Frontal cortex (tissue), 4 donors: ENCODE results near the gene EFCAB12. TPM values are rescaled to one million over a fixed set of nuclear protein-coding genes. Genes with fewer than 3 reads are reported as not detected.
"Not testable (repeated sequence)": the region's sequence is repeated elsewhere in the genome, so short reads cannot be mapped to it uniquely, and the experiment has no call there.

ENCODE experiments used
- DNase-seq, 2 donors: peaks; one replicate each; pipeline ENCODE4 v3.0.0; 2012; ENCODE audit warnings: low spot score in 2 of 2
- FAIRE-seq: peaks from 2 replicates; lab custom pipeline; 2012; peaks lifted over from hg19 to GRCh38; lab: Jason Lieb, UNC
- total RNA-seq: library from RNA; depleted of rRNA; stranded (reverse); fragments of >200 nt; gene quantifications from one replicate; pipeline ENCODE4 v1.2.3, GENCODE V29; 2014
- donor health status: control.
- donor health status: control.
- donor health status: control.

Gene EFCAB12
- total RNA-seq, 1 donor from 2014 or later: 0.41 TPM

DNA sequence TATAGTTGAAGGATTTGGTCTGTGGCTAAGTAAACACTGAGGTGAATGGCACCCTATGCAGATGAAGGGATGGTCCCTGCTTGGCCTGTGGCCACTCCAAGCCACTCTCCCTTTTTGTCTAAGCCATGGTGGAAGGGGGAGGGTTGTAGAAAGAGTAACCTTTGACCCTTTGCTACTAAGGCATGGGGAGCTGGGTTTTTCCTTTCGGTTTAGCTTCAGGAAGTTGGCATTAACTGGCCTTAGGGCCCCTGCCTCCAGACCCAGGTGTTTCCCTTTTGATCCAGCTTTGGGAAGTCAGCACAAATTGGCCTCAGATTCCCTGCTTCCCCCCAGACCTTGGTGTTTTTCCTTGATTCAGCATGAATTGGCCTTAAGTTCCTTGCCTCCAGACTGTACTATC is 49.5 kb downstream of the EFCAB12 start:
- FAIRE-seq: no peak
- DNase-seq: no peak

DNA sequence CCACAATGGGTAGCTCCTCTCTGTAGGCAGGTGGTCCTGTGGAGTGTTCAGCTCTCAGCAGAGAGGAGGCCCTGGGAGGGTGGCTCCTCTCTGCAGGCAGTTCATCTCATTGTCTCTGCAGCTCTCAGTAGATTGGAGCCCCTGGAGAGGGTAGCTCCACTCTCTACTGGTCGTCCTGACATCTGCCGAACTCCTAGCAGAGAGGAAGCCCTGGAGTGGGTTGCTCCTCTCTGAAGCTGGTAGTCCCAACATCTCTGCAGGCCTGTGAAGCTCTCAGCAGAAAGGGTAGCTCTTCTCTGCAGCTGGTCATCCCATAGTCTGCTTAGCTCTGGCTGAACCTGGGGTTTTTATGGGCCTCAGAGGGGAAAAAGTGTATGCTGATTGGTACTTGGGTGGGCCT is 50.8 kb downstream of the EFCAB12 start:
- DNase-seq (no peak), FAIRE-seq (no peak)

DNA sequence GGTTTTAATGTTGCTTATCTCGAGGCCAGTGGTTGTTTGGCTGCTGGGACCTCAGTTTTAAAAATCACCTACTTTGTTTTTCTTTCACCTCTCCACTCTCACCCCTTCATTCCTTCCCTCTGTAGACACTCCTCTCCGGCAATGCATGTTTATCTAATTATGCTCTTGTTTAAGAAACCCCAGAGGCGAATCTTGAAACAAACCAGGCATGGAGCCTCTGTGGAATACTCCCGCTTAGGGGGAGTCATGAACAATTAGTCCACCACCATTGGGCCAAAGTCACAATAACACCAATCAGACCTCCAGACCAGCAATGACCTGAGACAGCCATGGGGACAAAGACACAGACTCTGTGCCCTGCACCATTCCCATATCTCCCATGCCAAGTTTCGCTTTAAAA is 53.3 kb downstream of the EFCAB12 start:
- FAIRE-seq (no peak), DNase-seq (no peak)

DNA sequence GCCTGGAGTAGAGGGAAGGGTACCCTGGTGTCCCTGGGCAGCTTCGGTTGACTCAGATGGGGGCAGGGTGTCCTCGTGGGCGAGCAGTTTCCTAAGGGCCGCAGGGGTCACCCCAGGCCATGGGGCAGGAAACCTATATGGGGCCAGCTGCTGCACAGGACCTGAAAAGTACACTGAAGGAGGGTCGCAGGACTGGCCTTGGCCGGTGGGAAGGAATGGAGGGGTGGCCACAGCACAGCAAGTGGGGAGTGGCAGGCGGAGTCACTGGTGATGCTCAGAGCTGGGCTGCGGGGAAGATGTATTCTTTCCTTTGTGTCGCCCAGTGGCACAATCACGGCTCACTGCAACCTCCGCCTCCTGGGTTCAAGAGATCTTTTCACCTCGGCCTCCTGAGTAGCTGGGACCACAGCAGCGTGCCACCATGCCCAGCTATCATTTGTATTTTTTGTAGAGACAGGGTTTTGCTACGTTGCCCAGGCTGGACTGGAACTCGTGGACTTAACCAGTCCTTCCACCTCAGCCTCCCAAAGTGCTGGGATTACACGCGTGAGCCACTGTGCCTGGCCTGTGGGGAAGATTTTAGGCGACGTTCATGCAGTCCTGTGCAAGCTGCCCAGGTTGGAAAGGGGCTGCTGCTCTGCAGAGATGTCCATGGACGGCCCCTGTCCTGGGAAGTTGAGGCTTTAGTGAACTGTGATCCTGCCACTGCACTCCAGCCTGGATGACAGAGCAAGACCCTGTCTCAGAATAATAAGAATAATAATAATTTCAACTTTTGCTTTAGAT is 57.2 kb downstream of the EFCAB12 start:
- DNase-seq: no peak
- no peak for FAIRE-seq

DNA sequence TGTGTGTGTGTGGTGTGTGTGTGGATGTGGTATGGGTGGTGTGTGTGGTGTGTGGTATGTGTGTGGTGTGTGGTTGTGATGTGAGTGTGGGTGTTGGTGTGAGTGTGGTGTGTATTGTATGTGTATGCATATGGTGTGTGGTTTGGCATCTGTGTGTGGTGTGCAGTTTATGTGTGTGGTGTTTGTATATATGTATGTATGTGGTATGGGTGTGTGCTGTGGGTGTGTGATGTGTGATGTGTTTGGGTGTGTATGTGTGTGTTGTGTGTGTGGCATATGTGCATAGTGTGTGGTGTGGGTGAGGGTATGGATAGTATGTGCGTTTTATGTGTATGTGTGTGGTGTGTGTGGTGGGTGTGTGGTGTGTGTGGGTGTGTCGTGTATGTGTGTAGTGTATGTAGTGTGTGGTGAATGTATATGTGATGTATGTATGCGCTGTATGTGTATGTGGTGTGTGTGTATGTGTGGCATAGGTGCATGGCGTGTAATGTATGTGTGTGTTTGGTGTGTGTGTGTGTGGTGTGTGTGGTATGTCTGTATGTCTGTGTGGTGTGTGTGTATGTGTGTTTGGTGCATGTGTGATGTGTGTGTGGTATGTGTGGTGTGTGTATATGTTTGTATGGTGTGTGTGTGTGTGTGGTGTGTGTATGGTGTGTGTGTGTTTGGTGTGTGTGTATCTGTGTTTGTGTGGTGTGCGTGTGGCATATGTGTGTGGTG is 58.0 kb downstream of the EFCAB12 start:
- no peak for DNase-seq
- FAIRE-seq: no peak

DNA sequence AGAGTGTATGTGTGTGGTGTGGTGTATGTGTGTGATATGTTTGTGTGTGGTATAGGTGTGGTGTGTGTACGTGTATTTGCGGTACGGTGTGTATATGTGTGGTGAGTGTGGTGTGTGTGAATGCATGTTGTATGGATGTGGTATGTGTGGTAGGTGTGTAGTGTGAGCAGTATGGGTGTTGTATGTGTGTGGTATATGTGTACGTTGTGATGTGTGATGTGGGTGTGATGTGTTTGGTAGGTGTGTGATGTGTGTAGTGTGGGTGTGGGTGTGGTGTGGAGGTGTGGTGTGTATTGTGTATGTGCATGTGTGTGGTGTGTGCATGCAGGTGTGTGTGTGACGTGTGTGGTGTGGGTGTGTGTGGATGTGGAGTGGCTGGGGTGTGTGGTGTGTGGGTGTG is 58.7 kb downstream of the EFCAB12 start:
- DNase-seq (no peak), FAIRE-seq (no peak)

GRCh38 chr3:129367821-129368220 is 60.6 kb downstream of the EFCAB12 start:
- FAIRE-seq (no peak), DNase-seq (no peak)

DNA sequence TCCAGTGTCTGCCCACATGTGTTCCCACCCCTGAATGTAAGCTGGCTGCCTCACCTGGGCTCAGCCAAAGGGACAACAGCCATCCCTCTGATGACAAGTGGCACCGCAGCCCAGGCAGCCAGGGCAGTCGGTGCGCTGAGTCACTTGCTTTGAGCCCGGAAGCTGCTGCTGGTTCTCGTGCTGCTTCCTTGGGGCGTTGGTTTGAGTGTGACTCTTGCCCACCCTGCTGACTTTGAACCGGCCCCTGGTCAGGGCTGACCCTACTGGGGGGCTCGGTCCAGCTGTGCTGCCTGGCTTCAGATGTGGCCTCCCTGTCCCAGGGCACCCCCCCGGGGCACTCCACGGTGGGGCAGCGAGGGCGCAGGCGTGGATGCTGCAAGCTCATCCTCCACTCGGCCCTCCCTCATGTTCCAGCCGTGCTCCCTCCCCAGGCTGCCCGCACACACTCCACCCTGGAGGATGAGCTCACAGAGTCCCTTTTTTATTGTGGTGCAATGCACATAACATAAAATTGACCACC is 62.1 kb downstream of the EFCAB12 start:
- DNase-seq (no peak), FAIRE-seq (no peak)

- FAIRE-seq: no peak
- no peak for DNase-seq
These were observed 62.9 kb downstream of the EFCAB12 start for GRCh38 chr3:129365296-129366136.

GRCh38 chr3:129364811-129365210 is 63.6 kb downstream of the EFCAB12 start:
- DNase-seq, FAIRE-seq: not testable (repeated sequence)

GRCh38 chr3:129363356-129363755 is 65.1 kb downstream of the EFCAB12 start:
- not testable (repeated sequence) for FAIRE-seq, DNase-seq

DNA sequence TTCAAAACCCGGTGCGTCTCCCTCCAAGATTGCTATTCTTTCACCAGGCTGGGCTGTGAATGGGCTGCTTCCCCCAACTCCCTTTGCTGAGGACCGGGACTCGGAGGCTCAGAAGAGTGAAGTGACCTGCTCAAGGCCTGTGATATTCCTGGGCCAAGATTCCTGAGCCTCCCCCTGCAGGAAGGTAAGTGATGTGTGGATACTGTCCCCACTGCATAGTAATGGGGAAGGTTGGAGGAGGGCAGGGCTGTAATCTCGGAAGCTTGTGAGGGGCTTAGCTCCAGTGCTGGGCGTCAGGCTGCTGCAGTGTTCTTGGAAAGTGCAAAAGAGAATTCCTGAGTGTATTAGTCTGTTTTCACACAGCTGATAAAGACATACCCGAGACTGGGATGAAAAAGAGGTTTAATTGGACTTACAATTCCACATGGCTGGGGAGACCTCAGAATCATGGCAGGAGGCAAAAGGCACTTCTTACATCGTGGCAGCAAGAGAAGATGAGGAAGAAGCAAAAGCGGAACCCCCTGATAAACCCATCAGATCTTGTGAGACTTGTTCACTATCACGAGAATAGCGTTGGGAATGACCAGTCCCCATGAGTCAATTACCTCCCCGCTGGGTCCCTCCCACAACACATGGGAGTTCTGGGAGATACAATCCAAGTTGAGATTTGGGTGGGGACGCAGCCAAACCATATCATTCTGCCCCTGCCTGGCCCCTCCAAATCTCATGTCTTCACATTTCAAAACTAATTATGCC is 67.6 kb downstream of the EFCAB12 start:
- DNase-seq (no peak), FAIRE-seq (no peak)

GRCh38 chr3:129360171-129360611 is 68.2 kb downstream of the EFCAB12 start:
- DNase-seq: no peak

DNA sequence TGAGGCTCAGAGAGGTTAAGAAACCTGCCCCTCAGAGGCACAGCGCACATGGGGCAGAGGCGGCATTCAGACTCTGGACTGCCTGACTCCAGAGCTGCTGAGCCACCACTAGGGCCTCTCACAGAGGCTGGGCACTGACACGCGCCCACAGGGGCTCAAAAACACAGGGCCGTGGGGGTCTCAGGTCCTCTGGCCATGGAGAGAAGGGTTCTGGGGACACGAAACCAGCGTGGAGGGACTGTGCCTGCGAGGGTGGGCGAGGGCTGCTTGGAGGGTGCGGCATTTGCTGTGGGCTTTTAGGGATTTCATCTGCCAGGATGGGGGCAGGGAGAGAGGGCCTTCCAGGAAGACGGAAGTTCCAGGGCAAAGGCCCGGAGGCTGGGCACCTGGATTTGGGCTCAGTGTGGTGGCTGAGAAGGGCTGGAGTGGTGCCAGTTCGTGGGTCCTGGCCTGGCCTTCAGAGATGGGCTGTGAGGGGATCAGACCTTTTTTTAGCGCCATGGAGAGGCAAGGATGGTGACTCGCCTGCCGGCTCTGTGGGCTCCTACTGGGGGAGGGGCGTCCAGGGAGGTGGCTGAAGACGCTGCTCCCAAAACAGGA is 69.6 kb downstream of the EFCAB12 start:
- no peak for DNase-seq
- FAIRE-seq: no peak

More at GRCh38 chr3:129360171-129360611, 68.2 kb downstream of the EFCAB12 start:
- no peak for FAIRE-seq

- no peak for DNase-seq
- FAIRE-seq: no peak
These were observed 70.2 kb downstream of the EFCAB12 start for GRCh38 chr3:129358177-129358771.

- DNase-seq: no peak
- no peak for FAIRE-seq
These were observed 70.8 kb downstream of the EFCAB12 start for GRCh38 chr3:129357616-129358015.

GRCh38 chr3:129356756-129357425 is 71.5 kb downstream of the EFCAB12 start:
- DNase-seq (no peak), FAIRE-seq (no peak)

DNA sequence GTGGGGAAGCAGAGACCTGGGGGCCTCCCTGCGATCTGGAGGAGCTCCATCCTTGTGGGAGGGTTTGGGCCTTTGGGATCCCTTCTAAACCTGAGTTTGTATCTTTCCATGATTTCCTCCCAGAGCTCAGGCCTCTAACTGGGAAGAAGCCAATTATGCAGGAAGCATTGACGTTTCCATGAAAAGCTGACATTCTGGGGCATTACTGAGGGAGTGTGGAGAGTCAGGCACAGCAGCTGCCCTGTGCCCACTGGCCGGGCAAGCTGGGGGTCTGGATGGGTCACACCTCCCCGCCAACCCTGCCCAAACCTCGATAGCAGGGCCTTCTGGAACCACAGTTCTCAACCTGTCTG is 74.9 kb downstream of the EFCAB12 start:
- no peak for FAIRE-seq
- DNase-seq: no peak
